HG02970 (cell line): ENCODE results near the gene TCHH.

ENCODE experiments used
- ATAC-seq: cut with Tn5 transposase; IDR thresholded peaks from one replicate; pipeline ENCODE4 v1.9.1; 2021; ENCODE audit warnings: mild to moderate bottlenecking, moderate library complexity, moderate number of reproducible peaks; ENCODE audit not compliant: unreplicated experiment, low FRiP score

The TCHH gene

DNA sequence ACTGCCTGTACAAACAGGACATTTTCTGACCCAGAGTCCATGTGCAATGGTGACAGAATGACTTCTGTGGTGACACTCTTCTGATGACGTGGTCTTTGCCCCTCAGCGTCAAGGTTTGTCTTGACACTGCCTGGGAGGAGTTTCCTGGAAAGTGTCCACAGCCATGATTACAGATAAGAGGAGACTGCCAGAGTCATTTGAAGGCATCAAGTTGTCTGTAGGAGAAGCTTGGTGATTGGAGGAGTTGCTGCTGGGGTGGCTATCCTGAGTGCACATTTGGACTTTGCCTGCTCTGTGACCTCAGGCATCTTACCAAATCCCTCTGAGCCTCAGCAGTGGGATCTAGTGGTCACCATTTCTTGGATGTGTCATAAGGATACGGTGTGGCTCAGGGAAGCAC lies 44.1 kb downstream of the TCHH start:
- no peak for ATAC-seq

DNA sequence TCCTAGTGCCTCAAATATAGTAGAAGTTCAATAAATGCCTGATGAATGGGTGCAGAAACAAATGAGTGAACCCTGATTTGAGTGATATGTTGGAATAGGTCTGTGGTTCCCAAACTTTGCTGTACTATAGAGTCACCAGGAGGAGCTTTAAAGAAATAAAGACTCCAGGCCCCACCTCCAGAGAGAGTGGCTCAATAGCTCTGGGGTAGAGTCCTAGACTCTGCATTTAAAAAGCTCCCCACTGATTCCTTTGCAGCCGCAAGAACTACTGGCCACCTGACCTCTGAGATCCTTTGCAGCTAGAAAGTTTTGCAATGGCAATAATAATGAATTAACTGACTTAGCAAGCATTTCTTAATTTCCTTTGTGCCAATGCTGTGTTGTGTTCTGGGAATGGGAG lies 47.3 kb downstream of the TCHH start:
- no peak for ATAC-seq

DNA sequence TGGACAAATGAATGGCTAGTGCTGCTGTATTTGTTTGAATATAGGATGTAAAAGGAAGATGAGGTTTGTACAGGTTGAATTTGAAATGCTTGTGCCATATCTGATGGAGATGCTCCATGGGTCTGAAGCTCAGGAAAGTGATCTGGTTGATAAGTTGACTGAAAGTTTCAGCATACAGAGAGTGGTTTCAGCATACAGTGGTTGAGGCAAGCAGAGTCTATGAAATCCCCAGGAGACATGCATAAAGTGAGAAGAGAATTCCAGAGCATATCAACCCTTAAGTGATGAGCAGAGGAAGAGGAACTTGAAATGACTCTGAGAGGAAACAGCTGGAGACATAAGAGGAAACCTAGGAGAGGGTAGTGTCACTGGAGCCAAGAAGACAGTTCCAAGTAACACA lies 48.1 kb downstream of the TCHH start:
- ATAC-seq, result no peak

DNA sequence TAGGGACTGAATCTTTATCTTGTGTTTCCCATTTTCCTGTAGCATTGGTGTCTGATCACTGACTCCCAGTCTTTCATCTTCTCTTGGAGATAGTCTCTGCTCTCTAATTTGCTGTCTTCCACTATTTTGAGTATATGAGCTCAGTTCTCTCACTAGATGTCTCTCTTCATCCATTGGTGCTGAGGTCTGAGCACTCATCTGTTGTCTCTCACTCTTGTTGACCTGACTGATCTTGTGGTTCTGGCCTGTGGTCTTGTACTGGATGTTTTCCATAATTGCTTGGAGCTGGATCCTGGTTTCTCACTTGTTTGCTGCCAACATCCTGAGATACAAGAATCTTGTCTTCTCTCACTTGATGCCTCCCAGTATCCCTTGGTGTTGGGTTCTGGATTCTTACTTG lies 53.3 kb downstream of the TCHH start:
- ATAC-seq, result no peak
